Measurements from ENCODE around the gene PIK3AP1.

Gene PIK3AP1

DNA sequence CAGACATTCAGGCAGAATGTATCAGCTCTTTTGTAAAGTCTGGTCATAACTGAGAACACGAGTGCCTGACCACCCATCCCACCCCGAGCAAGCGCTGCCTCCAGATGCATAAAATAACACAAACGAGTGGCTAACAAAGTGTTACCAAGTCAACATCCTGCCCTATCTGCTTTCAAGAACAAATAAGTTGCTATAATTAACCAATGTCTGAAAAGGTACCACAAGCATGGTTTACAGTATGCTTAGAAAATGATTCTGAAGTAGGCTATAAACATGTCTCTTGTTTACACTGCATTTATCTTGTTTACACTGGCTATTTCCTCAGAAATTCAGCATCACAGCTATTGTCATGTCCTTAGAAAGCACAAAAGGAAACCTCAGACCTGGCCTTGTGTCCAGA is 49.5 kb downstream of the PIK3AP1 start:
- DNase-seq, result peak; percentile 64

DNA sequence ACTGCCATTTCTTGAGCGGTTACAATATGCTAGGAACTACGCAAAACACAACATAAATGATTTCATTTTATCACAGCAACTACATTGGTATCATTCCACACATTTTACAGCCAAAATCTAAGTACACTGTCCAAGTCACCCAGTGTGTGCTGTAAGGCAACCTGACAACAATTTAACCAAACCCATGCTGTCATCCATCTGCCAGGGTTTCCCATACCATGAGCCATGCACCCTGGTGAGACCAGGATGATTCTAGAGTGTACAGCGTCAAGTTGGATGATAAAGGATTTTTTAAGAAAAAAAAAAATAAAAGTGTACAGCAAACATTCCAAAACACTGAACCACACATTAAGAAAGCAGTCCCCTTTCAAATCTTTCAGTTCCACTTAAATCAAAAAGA is 52.9 kb downstream of the PIK3AP1 start:
- no peak for DNase-seq

DNA sequence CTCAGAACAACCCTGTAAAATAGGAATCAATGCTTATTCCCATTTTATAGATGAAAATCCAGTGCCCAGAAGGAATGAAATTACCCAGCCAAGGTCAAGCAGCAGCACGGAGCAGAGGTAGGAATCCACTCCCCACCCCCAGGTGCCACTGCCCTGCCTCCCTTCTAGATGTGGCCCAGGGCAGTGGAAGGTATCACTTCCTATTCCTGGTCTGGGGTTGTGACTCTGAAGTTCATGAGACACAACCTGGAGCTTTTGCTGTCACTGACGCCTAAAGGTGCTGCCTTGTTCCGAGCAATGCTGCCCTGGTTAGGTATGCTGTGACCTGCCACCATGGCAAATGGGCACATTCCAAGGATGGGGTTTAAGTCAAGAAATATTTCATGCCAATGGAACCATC is 53.6 kb downstream of the PIK3AP1 start:
- no peak for DNase-seq

DNA sequence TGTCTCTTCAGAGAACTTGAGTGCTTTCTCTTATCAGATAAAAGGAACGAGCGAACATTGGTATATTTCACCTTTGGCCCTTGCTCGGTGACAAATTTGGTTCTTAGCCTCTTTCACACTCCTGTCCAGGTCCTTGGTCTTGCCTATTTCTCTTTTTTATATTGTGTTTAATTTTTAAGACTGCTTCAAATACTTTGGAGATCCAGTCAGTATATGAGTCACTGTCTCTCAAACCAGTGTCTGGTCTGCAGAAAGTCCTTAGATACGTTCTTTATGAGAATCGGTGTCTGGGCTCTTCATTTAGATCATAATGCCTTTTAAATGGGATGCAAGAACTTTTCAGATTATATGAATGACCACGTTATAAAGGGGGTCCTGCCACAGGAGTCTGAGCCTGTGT is 55.0 kb downstream of the PIK3AP1 start:
- no peak for DNase-seq

DNA sequence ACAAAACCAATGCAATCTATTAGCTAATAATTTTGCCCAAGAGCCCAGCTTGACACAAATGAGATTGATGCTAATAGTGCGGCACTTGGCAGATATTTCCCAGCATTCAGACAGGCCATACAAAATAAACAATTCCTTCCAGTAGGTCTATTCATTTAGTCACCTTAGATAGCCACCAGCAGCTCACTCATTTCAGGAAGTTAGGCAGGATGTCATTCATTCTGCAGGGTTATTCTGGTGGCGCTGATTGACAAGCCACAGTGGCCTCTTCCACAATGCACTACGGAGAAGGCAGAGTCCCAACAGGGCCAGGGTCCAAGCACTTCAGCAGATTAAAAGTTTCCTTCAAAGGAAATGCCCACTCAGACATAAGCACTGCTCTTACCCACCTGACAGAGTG is 55.8 kb downstream of the PIK3AP1 start:
- DNase-seq, result no peak

DNA sequence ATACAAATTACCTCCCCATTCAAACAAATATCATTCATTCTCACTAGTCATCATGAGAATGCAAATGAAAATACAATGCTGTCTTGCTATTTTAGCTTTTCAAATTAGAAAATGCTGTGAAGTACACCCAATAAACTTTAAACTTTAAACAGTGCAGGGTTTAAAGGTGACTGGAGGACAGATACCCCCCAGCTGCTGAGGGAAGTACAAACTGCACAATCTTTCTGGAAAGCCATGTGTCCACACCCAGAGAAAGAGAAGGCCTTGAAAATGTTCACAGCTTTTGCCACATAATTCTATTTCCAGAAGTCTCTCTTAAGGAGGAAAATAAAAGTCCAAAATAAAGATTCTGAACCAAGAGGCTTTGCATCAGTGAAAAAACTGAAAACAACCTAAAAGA is 56.5 kb downstream of the PIK3AP1 start:
- DNase-seq, result no peak

DNA sequence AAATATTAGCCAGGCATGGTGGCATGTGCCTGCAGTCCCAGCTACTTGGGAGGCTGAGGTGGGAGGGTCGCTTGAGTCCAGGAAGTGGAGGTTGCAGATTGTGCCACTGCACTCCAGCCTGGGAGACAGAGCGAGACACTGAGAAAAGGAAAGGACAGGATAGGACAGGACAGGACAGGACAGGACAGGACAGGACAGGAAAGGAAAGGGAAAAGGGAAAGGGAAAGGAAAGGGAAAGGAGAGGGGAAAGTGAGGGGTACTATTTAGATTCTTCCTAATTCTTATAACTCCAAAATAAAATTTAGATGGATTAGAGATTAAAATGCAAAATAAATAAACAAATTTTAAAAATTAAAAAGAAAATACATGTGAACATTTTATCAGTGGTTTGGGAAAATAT is 58.7 kb downstream of the PIK3AP1 start:
- no peak for DNase-seq

DNA sequence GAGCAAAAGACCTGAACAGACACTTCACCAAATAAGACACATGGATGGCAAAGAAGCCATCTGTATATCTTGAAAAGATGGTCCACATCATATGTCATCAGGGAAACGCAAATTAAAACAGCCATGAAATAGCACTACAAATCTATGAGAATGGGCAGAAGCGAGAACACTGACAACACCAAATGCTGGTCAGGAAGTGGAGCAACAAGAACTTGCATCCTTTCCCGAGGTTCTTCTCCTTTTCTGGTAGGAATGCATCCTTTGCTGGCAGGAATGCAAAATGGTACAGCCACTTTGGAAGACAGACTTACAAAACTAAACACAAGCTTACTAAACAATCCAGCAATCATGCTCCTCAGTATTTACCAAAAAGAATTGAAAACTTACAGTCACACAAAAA is 60.0 kb downstream of the PIK3AP1 start:
- DNase-seq, result no peak

DNA sequence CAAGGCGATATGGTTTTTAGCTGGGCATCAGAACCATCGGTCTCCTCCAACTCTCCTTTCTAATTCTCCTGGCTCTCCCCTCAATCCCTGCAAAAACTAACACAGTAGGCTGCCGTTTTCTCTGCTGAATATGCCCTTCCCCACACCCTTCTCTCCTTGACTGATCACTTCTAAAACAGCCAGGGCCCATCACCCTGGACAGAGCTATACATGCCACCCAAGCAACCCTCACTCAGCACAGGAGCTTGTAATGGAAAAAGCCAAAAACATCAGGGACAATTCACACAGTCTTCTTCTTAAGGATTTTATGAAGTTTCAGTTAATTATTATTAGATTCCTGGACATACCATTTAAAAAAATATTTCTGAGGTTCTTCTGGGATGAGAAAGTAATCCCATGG is 61.5 kb downstream of the PIK3AP1 start:
- no peak for DNase-seq

DNA sequence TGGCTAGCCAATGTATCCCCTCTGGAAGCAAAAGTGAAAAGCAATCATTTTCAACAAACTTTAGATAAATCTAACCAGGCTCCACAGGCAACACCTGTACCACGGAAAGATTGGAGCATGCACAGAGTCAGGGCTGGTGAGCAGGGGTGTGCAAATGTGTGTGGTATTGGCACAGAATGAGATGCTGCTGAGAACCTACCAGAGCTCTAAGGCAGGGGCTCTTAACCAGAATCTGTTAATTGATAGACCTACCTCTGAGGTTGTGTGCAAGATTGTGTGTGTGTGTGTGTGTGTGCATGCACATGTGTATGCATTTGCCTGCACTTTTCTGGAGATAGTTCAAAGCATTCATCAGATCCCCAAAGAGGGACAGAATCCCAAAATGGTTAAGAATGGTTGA is 62.9 kb downstream of the PIK3AP1 start:
- DNase-seq, result no peak

DNA sequence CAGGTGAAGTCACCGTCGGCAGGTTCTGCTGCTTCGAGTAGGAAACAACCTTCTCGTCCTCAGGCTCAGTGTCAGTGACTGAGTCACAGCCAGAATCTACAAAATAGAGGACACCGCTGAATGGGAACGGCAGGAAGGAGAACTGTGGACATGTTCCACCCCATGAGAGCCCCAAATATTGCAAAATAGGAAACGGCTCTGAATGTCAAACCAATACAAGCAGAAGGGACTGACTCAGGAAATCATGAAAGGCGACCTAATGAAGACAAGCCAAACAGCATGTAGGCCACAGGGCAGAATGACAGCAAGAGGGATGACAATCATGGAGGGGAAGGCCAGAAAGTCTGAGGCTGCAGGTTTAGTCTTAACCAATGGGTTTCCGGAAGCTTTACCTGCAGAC is 63.5 kb downstream of the PIK3AP1 start:
- no peak for DNase-seq

DNA sequence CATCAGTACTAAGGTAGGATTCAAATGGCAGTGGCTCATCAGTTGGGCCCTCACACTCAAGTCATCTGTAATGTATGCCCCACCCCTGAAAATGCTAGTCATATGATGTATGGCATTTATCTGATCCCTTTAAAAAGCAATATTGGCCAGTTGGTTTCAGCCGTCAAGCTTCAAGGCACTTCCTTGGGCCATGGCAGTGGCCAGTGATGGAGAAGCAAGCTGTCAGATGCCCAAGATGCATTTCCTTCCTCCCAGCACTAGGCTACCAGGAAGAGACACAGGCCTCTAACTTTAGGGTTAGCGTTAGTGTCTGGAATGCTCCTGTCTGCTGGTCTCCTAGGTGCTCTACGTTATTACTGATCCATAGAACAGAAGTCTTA is 64.1 kb downstream of the PIK3AP1 start:
- no peak for DNase-seq

DNA sequence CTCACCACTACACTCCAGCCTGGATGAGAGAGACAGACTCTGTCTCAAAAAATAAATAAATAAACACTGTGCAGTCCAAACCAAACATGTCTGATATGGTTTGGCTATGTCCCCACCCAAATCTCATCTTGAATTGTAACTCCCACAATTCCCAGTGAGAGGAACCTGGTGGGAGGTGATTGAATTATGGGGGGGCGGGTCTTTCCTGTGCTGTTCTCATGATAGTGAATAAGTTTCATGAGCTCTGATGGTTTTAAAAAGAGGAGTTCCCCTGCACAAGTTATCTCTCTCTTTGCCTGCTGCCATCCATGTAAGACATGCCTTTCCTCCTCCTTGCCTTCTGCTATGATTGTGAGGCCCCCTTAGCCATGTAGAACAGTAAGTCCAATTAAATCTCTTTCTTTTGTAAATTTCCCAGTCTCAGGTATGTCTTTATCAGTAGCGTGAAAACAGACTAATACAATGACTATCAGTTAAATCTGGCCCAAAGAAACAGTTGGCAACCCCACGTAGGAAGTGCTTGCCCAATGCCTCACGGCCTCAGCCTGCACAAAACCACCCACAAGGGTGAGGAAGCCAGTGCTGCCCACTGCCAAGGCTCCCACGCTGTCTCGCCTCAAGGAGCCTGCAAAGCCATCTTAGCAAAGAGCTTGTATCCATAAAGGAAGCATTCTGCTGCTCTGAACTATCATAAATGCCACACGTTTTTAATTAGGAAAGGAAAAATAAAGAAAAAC is 64.7 kb downstream of the PIK3AP1 start:
- DNase-seq, result no peak

DNA sequence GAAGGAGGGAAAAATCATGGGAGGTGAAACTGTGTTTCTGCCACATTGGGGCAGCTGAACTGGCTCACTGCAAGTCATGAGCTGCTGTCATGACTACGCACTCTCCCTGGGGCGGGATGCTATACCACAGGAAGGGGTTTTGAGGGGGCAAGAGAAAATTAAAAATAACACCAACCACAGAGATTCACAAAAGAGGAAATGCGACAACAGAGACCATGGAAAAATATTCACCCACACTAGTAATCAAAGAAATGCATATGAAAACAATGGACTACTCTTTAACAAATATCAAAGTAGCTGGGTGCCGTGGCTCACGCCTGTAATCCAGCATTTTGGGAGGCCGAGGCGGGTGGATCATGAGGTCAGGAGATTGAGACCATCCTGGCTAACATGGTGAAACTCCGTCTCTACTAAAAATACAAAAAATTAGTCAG is 68.3 kb downstream of the PIK3AP1 start:
- no peak for DNase-seq

DNA sequence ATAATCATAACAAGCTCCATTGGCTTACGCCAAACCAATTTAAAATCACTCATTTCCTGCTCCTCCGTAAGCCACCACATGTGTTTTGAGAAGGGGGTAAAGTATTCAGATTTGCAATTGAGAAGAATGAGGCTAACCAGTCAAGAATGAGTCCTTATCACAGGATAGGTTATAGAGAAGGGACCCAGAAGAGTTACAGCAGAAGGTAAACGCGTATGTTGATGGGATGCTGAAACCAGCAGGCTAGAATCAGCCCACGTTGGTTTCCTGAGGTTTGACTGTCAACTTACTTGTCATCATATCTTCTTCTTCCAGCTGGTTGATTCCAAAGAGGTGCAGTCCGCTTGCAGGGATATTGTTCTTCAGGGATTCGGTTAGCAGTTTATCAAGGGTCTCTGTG is 69.4 kb downstream of the PIK3AP1 start:
- DNase-seq, result no peak

DNA sequence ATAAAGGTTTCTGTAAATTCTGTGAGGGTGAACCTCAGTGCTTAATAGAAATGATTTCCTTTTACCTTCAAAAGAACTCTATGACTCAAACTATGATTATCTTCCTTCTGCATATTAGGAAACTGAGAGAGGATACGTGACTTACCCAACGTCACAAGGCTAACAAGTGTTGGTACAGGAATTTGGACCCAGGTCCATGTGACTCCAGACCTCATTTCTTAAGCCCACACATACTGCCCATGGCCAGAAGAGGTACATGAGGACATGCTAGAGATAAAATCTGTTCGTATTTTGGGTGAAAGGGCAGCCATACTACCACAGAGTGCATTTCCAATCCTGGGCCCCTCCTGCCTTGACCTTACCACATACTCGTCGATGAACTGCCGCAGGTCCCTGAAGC is 72.0 kb downstream of the PIK3AP1 start:
- DNase-seq, result no peak

DNA sequence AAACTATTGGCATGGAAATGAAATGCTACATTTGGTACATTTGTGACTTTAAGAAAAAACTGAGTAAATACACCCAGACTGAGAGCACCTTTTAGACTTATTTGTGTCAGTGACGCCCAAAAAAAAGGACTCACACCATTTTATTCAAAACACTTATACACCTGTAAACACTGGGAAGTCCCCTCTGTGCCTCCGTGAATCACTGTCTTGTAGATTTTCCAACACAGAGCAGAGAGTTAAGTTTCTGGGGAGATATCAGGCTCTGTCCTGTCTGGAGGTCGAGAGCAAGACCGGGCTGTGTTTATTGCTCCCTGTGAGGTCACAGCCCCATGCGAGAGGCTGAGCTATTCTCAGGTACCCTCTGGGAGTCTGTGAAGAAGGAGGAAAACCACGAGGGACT is 72.8 kb downstream of the PIK3AP1 start:
- no peak for DNase-seq

DNA sequence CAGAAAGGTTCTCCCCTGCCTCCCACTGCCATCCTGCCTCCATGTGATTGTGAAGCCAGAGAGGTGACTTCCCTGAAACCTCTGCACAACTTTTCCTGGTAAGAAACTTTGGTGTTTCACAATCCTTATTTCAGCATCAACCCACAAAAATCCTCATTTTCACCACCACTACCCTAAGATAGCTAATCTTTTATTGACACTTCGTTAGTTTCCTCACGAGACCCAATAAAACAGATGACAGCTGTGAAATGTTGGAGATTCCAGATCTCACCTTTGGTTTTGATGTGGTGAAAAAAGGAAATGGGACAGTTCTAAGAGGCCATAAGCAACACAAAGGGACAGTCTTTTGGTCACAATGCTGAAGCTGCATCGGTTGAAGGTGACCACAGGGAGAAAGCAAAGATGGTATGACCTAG is 73.6 kb downstream of the PIK3AP1 start:
- DNase-seq, result no peak

DNA sequence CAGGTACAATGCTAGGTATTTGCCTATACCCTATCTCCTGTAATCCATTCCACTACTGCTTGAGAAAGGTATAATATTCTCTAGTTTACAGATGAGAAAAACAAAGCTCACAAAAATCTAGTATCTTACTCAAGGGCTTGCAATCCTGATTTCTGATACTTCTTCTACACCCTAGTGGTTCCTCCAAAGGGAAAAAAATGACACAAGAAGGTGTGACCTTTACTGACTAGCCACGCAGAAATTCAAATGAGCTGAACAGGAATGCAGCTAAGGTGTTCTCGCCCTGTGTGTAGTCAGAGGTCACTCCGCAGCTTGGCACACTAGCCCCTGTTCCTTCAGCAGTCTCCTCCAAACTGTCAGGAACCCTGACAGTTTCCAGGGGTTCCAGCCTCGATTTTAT is 74.0 kb downstream of the PIK3AP1 start:
- no peak for DNase-seq

DNA sequence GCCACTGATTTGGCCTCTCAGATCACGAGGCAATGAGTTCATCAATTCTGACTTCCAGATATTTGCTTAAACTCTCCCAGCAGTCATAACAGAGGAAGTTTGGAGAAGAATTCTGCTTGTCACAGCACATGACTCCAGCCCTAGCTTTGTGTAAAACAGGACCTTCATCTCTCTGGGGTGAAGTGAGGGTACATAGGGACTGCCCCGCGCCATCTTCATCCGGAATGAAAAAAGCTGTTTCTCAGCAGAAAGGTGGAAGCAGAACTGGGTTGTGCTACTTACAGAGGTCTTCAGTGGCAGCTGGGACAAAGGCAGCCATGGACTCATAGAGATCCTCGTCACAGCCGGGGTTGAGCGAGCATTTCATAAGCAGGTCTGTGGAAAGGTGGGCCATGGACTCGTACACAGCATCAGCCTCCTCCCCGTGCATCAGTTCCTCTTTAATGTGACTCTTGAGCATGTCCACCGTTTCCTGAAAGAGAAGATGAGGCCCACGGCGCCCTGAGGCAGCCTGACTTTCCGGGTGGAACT is 75.1 kb downstream of the PIK3AP1 start:
- no peak for DNase-seq

DNA sequence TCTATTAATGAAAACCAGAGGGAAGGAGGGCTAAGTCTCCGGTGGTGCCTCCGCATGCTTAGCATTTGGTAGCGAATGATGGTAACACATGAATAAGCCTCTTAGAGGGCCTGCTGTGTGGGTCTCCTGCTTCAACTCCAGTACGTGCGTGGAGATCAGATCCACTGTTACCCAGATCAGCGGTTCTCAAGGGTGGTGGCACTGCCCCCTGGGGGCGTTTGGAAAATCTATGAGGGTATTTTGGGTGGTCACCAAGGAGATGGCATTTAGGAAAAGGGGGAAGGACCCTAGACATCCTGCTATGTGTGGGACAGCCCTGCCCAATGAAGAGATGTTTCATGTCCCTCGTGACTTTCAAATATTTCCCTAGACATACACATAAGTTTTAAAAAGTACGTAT is 76.4 kb downstream of the PIK3AP1 start:
- DNase-seq, result no peak

DNA sequence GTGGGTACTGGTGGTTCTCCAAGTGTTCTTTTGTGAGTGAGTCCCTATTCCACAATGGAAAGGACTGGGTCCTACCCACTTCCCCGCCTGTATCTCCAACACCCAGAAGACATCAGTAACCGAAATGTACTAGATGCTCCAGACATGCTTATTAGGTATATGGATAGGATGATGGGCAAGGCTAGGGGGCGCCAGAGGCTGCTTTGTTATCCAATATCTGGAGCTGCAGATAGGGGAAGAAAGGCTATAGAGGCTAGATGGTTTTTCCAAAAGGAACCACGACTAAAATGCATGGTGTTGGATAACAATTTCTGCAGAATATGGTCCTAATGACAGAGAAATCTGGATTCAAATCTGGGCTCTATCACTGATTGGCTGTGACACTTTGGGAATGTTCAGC is 77.3 kb downstream of the PIK3AP1 start:
- peak; percentile 1 for DNase-seq

DNA sequence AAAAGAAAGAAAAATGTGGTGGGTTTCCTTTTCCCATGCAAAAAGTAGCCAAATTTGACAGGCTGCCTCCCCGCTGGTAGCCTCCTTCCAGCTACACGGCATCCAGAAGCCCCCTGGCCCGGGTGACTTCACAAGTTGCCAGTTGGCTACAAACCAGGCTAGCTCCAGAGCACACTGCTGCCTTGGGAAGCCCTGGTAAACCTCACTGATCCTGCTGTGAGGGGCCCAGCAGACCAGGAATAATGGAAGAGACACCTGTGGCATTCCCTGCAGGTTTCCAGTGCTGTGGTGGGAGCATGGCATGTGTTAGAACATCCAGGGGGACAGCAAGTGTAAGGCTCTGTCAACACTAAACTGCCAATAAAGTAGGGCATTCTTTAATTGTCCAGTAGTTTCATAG is 77.8 kb downstream of the PIK3AP1 start:
- no peak for DNase-seq

DNA sequence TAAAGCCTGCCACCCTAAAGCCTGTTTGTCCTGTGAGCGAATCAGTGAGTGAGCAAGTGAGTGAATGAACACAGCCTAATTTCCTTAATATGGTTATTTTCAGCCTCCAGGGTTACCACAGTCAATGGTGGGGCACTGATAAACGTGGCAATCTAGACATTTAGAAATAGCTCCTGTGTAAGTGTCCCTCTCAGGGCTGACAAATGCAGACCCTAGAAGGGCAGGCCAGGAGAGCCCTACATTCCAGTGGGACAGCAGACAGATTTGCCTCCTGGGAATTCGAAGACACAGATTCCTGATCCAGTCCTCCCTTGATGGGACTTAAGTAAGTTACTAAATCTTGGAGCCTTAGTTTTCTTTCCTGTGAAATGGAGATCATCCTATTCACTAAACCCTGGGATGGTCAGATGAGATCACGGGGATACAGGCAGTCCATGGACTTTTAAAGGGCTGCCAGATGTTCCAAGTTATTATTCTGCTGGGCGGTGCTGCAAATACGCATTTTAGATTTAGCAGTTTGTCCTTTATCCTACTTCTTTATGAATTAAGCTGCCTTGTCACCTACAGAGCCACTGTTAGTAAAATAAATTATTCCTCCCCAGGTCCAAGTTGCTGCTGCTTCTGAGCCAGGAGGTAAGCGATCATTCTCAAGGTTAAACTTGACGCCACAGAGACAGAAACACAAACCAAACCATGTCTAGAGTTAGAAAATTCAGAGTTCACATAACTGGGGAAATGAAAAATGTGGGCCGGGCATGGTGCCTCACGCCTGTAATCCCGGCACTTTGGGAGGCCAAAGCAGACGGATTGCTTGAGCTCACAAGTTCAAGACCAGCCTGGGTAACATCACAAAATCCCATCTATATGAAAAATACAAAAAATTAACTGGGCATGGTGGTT is 78.7 kb downstream of the PIK3AP1 start:
- DNase-seq, result no peak
